SK-N-MC (cell line): ENCODE data around the gene CCDC8.
A peak's percentile ranks its signal among the peaks of the same experiment; 100 is the strongest.

ENCODE experiments used
- DNase-seq: peaks from one replicate; pipeline ENCODE4 v3.0.0-alpha.2; 2011; ENCODE audit warnings: low read depth, low spot score
- H3K27ac ChIP-seq: fragments of 200-600 bp; sonication (generic); 2 replicates; pipeline ENCODE4 v1.5.1; 2016; ENCODE audit warnings: mixed run types
- H3K36me3 ChIP-seq: fragments of 200-600 bp; sonication (generic); 2 replicates; pipeline ENCODE4 v1.6.1; 2017; ENCODE audit warnings: antibody characterized with exemption, low read length, mixed read lengths; ENCODE audit not compliant: insufficient read depth
- H3K4me3 ChIP-seq: fragments of 200-600 bp; sonication (generic); 2 replicates; pipeline ENCODE4 v1.5.1; 2016
- H3K9ac ChIP-seq: fragments of 200-600 bp; sonication (generic); 2 replicates; pipeline ENCODE4 v1.8.0; 2017; ENCODE audit warnings: mixed run types, mixed read lengths; ENCODE audit not compliant: insufficient read length
- H3K9me3 ChIP-seq: fragments of 200-600 bp; sonication (generic); 2 replicates; pipeline ENCODE4 v1.6.1; 2017; ENCODE audit warnings: low read depth, mild to moderate bottlenecking, antibody characterized with exemption, low read length, moderate library complexity, mixed read lengths
- EZH2 ChIP-seq: fragments of 200-600 bp; sonication (generic); IDR thresholded peaks from one replicate; pipeline ENCODE4 v1.6.1; 2017; ENCODE audit warnings: antibody characterized with exemption
- FOXP2 ChIP-seq: optimal IDR thresholded peaks from 2 replicates; pipeline ENCODE3; 2011; ENCODE audit warnings: mild to moderate bottlenecking, moderate library complexity; ENCODE audit not compliant: insufficient read depth; ENCODE audit errors: extremely low read length, control extremely low read depth
- POLR2AphosphoS5 ChIP-seq: IDR thresholded peaks from 2 replicates; pipeline ENCODE4 v1.6.1; 2012; ENCODE audit warnings: mild to moderate bottlenecking, low read depth, low read length, borderline replicate concordance

The CCDC8 gene

DNA sequence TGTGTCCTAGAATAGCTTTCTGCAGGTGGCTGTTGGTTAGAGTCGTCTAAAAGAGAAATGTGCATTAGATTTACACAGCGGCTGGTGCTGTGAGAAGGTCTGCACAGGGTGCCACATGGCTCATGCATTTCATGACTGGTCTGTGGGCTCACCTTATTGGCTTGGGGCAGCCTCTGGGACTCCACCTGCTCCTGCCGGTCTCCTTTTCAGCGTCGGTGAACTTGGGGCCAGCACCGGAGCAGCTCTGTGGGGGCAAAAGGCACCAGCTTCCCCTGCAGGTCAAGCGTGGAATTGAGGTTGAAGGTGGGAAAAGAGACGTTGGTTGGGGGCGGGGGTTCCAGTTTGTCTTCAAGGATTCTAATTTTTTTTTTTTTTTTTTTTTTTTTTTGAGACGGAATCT lies 18.5 kb upstream of the CCDC8 start:
- no peak for DNase-seq
- peak overlapping the region; percentile 98 for H3K27ac ChIP-seq
- no peaks in the 10 kb centered on the region for H3K36me3 ChIP-seq
- TF ChIP-seq FOXP2 (no peak), EZH2 (no peak), POLR2AphosphoS5 (no peak)
- no peak overlapping the region for H3K9ac ChIP-seq
- no peak overlapping the region for H3K4me3 ChIP-seq
- H3K9me3 ChIP-seq, result no peaks in the 10 kb centered on the region

DNA sequence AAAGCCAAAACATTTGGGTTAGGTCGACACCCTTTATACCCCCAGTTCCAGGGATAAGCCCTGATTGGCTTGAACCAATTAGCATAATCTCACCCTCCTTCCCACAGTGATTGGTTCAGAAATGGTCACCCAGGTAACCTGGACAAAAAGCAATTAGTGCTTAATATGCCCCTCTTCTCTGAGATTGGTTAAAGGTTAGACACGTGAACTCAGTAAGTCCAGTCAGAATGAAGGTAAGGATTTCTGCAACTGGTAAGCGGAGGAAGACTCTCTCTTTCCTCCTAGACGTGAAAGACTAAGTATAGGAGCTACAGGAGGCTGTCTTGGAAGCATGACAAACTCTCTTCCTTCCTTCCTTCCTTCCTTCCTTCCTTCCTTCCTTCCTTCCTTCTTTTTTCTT lies 16.6 kb upstream of the CCDC8 start:
- TF ChIP-seq POLR2AphosphoS5 (peak; percentile 63), EZH2 (no peak)
- Histone ChIP-seq H3K9me3 (no peaks in the 10 kb centered on the region), H3K36me3 (no peaks in the 10 kb centered on the region), H3K27ac (peak overlapping the region; percentile 98), H3K4me3 (peak overlapping the region; percentile 57), H3K9ac (no peak overlapping the region)
- peak; percentile 83 for DNase-seq

DNA sequence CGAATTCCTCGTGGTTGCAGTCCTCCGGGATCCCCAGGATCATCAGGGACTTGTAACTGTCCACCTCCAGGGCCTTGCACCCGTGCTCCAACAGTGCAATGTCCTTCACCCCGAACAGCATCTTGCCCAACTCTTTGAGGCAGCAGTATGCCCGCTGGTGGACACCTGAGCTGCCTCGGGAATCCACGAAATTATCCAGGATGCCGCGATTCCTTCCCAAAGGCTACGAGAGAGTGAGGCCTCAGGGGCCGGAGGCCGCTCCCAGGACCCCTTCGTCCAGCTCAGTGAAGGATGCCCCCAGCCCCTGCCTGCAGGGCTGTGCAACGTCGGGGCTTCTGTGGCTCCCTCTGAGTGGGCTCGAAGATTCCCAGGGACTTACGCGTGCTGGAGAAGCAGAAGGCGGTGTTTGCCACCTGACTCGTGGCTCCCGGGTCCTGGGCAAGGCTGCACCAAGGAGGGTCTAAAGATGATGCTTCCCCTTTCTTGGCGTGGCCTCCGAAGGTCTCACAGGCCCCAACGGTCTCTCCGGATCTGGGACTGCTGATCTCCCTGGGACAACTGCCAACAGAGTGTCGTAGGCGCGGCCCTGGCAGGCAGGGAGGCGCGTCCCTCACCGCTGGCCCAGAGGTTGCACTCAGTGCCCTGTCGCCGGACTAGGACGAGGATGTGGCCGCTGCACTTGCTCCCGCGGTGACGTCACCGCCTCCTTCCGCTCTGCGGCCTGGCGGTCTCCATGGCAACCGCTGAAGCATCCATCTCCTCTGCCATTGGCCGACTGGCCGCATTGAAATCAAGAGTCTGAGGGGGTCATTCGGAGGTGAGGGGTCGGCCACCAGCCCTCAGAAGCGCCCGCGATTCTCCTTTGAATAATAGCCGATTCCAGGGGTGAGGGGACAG lies 15.1 kb upstream of the CCDC8 start, which contains the start of gene PNMA8C:
PNMA8C (minus strand) TSS at position 698 of the 897 bp plus-strand sequence; CDS start at position 121, 577 bp downstream.
- TF ChIP-seq EZH2 (no peak), POLR2AphosphoS5 (no peak), FOXP2 (no peak)
- no peak for DNase-seq
- peak within 1 kb of the TSS; percentile 98 for H3K27ac ChIP-seq
- H3K4me3 ChIP-seq, result peak within 1 kb of the TSS; percentile 57
- no peak within 1 kb of the TSS for H3K9ac ChIP-seq
- H3K9me3 ChIP-seq, result no peaks in the 10 kb centered on the region
- no peaks in the 10 kb centered on the region for H3K36me3 ChIP-seq

DNA sequence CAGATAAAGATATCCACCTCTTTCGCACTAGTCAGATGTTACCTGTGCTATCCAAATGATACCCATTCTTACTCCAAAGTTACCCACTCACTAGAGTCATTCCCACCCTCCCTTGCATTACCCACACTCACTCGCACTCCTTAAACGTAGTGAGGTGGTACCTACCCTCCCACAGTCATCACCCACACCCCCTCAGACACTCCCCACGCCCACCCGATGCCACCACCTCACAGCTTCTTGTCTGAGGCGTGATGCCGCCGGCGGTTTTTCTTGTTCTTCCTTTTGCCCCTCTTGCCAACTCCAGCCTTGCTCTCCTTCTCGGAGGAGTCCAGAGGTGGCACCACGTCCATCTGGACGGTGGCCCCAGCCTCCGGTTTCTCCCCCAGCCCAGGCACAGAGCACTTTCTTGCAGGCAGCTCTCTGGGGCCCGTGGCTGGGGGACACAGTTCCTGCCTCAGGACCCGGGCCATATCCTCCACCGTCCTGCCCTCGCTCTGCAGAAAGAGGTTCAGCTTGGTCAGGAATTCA lies 14.2 kb upstream of the CCDC8 start:
- Histone ChIP-seq H3K36me3 (no peaks in the 10 kb centered on the region), H3K4me3 (no peak overlapping the region), H3K27ac (no peak overlapping the region), H3K9ac (no peak overlapping the region), H3K9me3 (no peaks in the 10 kb centered on the region)
- TF ChIP-seq EZH2, result no peak
- TF ChIP-seq POLR2AphosphoS5, result no peak
- TF ChIP-seq FOXP2, result no peak
- no peak for DNase-seq

DNA sequence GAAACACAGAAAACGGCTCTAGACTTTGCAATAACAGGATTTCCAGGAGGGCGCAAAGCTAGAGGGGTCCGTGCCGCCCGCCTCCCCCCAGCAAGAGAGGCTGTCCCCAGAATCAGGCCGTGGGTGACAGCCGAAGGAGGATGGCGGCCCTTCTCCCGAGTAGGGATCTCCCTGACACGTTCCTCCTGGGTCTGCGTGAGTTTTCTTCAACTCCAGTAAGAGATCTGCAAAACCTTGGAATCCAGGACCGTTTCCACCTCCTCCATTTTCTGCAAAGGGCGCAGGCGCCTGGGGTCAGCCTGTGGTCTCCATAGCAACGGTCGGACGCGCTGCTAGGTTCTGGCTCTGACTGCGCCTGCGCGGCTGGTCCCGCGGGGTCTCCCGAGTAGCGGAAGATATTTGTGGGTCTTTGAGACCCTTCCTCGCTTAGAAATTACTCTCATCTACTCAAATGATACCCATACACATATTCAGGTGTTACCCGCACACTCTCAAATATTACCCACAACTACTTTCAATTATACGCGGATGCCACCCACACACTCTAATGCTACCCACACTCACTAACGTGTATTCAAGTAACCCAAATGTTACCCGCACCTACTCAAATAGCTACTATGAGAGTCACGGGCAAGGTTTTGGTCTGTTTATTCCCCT lies 13.3 kb upstream of the CCDC8 start:
- DNase-seq, result no peak
- H3K27ac ChIP-seq, result no peak overlapping the region
- peak overlapping the region; percentile 12 for H3K4me3 ChIP-seq

DNA sequence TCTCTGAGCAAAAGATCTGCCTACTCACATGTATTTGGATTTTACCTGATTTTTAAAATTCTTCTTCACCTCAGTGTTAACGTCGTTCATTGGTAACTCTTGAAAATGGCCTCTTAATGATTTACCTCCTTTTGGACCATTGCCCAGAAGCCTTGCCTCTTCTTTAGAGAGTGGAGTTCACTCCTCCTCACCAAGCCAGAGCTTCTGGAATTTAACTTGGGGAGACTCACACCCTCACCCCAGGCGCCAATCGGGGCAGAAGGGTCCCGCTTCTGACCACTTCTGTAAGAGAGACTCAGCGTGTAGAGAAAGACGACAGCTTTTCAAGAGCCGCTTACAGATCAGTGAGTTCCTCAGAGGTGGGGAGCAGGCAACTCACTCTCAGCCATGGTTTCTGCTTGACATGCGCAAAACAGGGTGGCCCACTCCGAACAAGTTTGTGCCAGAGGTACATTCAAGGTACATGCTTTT lies 12.7 kb upstream of the CCDC8 start:
- no peak overlapping the region for H3K9ac ChIP-seq
- TF ChIP-seq EZH2, result no peak
- no peak for TF ChIP-seq FOXP2
- TF ChIP-seq POLR2AphosphoS5, result no peak
- H3K9me3 ChIP-seq, result no peaks in the 10 kb centered on the region
- DNase-seq, result no peak
- H3K27ac ChIP-seq, result no peak overlapping the region
- no peak overlapping the region; the same call in 1 of the 2 replicates for H3K4me3 ChIP-seq
- H3K36me3 ChIP-seq, result no peaks in the 10 kb centered on the region

More for the DNA sequence above, 13.3 kb upstream of the CCDC8 start:
- Histone ChIP-seq H3K9me3 (no peaks in the 10 kb centered on the region), H3K36me3 (no peaks in the 10 kb centered on the region), H3K9ac (no peak overlapping the region)
- peak; percentile 51; the same call in 1 of the 2 replicates for TF ChIP-seq POLR2AphosphoS5
- TF ChIP-seq EZH2, result no peak

DNA sequence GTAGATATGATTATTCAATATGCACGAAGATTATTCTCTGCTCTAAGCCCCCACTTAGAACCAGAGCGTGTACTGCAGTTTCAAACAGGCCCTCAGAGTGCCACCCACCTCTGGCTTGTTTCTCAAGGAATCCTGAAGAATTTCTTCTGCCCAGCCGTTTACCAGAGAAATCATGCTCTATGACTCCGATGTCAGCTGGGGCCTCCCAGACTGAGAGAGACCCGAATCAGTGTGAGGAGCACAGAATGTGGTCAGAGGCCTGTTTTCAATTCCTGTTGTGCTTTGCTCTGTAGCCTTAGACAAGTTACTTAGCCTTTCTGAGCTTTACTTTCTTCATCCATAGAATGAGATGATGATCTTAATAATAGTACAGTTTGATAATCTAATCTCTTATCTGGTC lies 9.8 kb upstream of the CCDC8 start:
- no peak for DNase-seq
- Histone ChIP-seq H3K27ac (no peak overlapping the region), H3K9me3 (no peaks in the 10 kb centered on the region), H3K36me3 (no peaks in the 10 kb centered on the region), H3K4me3 (no peak overlapping the region), H3K9ac (no peak overlapping the region)
- no peak for TF ChIP-seq POLR2AphosphoS5
- no peak for TF ChIP-seq EZH2
- no peak for TF ChIP-seq FOXP2

DNA sequence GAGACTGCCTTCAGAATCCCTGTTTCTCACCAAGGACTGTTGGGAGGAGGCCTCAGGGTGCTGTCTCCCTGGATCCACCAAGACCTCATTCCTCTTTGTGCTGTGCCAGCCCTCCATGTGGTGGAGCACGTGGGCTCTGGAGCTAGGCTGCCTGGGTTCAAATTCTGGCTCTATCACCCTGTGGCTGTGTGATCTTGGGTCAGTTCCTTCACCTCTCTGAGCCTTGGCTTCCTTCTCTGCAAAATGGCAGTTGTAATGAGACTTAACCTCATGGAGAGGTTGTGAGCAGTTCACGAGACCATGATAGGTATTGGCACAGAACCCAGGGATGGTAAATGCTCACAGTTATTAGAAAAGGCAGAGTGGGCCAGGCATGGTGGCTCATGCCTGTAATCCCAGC lies 9.0 kb upstream of the CCDC8 start:
- no peak overlapping the region for H3K9ac ChIP-seq
- no peaks in the 10 kb centered on the region for H3K9me3 ChIP-seq
- TF ChIP-seq FOXP2, result no peak
- TF ChIP-seq POLR2AphosphoS5, result no peak
- no peak for TF ChIP-seq EZH2
- no peak for DNase-seq
- H3K4me3 ChIP-seq, result no peak overlapping the region
- H3K36me3 ChIP-seq, result no peaks in the 10 kb centered on the region
- H3K27ac ChIP-seq, result no peak overlapping the region

DNA sequence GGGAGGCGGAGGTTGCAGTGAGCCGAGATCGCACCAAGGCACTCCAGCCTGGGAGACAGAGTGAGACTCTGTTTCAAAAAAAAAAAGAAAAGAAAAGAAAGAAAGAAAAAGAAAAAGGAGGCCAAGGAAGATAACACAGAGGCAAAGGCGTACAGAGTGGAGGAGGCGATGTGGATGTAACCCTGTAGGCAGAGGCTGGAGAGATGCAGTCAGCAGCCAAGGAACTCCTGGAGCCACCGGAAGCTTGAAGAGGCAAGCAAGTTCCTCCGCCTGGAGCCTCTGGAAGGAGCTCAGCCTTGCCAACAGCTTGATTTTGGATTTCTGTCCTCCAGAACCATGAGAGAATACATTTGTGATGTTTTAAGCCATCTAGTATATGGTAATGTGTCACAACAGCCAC lies 6.7 kb upstream of the CCDC8 start:
- TF ChIP-seq EZH2, result no peak
- TF ChIP-seq FOXP2, result no peak
- TF ChIP-seq POLR2AphosphoS5, result no peak
- H3K36me3 ChIP-seq, result no peaks in the 10 kb centered on the region
- H3K9ac ChIP-seq, result no peak overlapping the region
- peak overlapping the region; percentile 47 for H3K4me3 ChIP-seq
- H3K9me3 ChIP-seq, result no peaks in the 10 kb centered on the region
- DNase-seq, result no peak
- peak overlapping the region; percentile 93 for H3K27ac ChIP-seq
